ENCODE measurements around the gene OSGEP.
"Not testable (repeated sequence)": the region's sequence is repeated elsewhere in the genome, so short reads cannot be mapped to it uniquely, and the experiment has no call there.

Gene OSGEP

GRCh38 chr14:20469890-20470602 is 15.4 kb upstream of the OSGEP start:
- DNase-seq (ENCODE audit: low read depth): no peak

GRCh38 chr14:20469242-20469889 is 14.8 kb upstream of the OSGEP start, which contains the start of gene PNP:
TSS of gene PNP (plus strand) at chr14:20469406. CDS start at chr14:20469525, 119 bp downstream.
- peak; percentile 81 for DNase-seq (ENCODE audit: low read depth)

GRCh38 chr14:20468764-20469241 is 14.2 kb upstream of the OSGEP start:
- no peak for DNase-seq (ENCODE audit: low read depth)

- peak; percentile 95 for DNase-seq (ENCODE audit: low read depth)
Observed at GRCh38 chr14:20461225-20462141, 6.9 kb upstream of the OSGEP start, which contains the start of gene PIP4P1. TSS of gene PIP4P1 (minus strand) at chr14:20461434. CDS start at chr14:20461325, 109 bp downstream.

GRCh38 chr14:20460458-20461224 is 6.0 kb upstream of the OSGEP start:
- DNase-seq (ENCODE audit: low read depth): peak; percentile 26

- DNase-seq (ENCODE audit: low read depth): no peak
Observed at GRCh38 chr14:20458031-20458789, 3.6 kb upstream of the OSGEP start.

GRCh38 chr14:20456971-20457370 is 2.4 kb upstream of the OSGEP start:
- no peak for DNase-seq (ENCODE audit: low read depth)

- DNase-seq (ENCODE audit: low read depth): no peak
Observed at GRCh38 chr14:20455355-20456300, 1.0 kb upstream of the OSGEP start.

GRCh38 chr14:20452831-20453230 is 1.8 kb downstream of the OSGEP start:
- DNase-seq (ENCODE audit: low read depth): not testable (repeated sequence)

- no peak for DNase-seq (ENCODE audit: low read depth)
Observed at GRCh38 chr14:20446889-20447288, 7.7 kb downstream of the OSGEP start.

- DNase-seq (ENCODE audit: low read depth): not testable (repeated sequence)
Observed at GRCh38 chr14:20443650-20444049, 11.0 kb downstream of the OSGEP start.

- DNase-seq (ENCODE audit: low read depth): no peak
Observed at GRCh38 chr14:20441461-20441860, 13.2 kb downstream of the OSGEP start.

- DNase-seq (ENCODE audit: low read depth): no peak
Observed at GRCh38 chr14:20440882-20441281, 13.7 kb downstream of the OSGEP start.

GRCh38 chr14:20440465-20440864 is 14.1 kb downstream of the OSGEP start:
- no peak for DNase-seq (ENCODE audit: low read depth)

GRCh38 chr14:20438664-20439063 is 15.9 kb downstream of the OSGEP start:
- DNase-seq (ENCODE audit: low read depth): no peak

- no peak for DNase-seq (ENCODE audit: low read depth)
Observed at GRCh38 chr14:20436363-20436755, 18.3 kb downstream of the OSGEP start.

GRCh38 chr14:20435582-20436362 is 18.8 kb downstream of the OSGEP start, which contains the start of gene KLHL33:
TSS of gene KLHL33 (minus strand) at chr14:20436166. CDS start at chr14:20435811, 355 bp downstream.
- DNase-seq (ENCODE audit: low read depth): no peak

GRCh38 chr14:20434701-20435581 is 19.7 kb downstream of the OSGEP start:
- no peak for DNase-seq (ENCODE audit: low read depth)

Data from activated T-cell treated with anti-CD3 and anti-CD28 coated beads for 1 hour (primary cell).